HCT116 (cell line): ENCODE results near the gene NHLRC1. TPM values are rescaled to one million over a fixed set of nuclear protein-coding genes. Genes with fewer than 3 reads are reported as not detected.

Experiments
- ATAC-seq: fragments of 200-7000 bp; cut with Tn5 transposase; 2 replicates; pipeline ENCODE4 v1.9.1; 2020; ENCODE audit warnings: mild to moderate bottlenecking, moderate library complexity
- BruUV-seq: library from RNA; stranded (reverse); fragments of 400-500 nt; replicated peaks from 2 replicates; lab custom pipeline; 2021; lab: Mats Ljungman, UMichigan
- CTCF ChIA-PET: fragments of 300-600 bp; sonication (Branson Sonifier 250); formaldehyde crosslinking; loops from one replicate; lab custom pipeline; 2021; ENCODE audit warnings: antibody characterized with exemption; lab: Charles Lee
- POLR2A ChIA-PET: fragments of 300-600, 350-600 bp; sonication (Branson Sonifier 250); formaldehyde crosslinking; loops from one replicate; lab custom pipeline; 2021; ENCODE audit warnings: antibody characterized with exemption; lab: Charles Lee
- RAD21 ChIA-PET, 2 experiments: fragments of 300-600 bp; sonication (Branson Sonifier 250); formaldehyde crosslinking; loops; one replicate each; lab custom pipeline; 2023; ENCODE audit warnings: low total read pairs in 2 of 2; ENCODE audit not compliant: uncharacterized antibody in 2 of 2, unreplicated experiment in 2 of 2, low non-redundant PET in 1 of 2; lab: Charles Lee
- DNase-seq: peaks from one replicate; pipeline ENCODE4 v3.0.0-alpha.2; 2010; ENCODE audit warnings: low read depth, low spot score
- H2AFZ ChIP-seq: fragments of 200-600 bp; shearing (Covaris generic), sonication (generic); 2 replicates; pipeline ENCODE4 v1.6.1; 2017; ENCODE audit warnings: low read depth, mixed run types, mixed read lengths, antibody characterized with exemption, low read length; ENCODE audit not compliant: poor library complexity, severe bottlenecking
- H3K27ac ChIP-seq: 2 replicates; pipeline ENCODE4 v1.5.1; 2012; ENCODE audit warnings: low read depth, low read length
- H3K27me3 ChIP-seq: fragments of 200-600 bp; sonication (generic); 2 replicates; pipeline ENCODE4 v1.6.1; 2016; ENCODE audit warnings: mixed run types, low read length, mixed read lengths; ENCODE audit not compliant: insufficient read depth
- H3K36me3 ChIP-seq, 2 experiments: fragments of 200-500 bp in 1 of 2; fragments of 200-600 bp in 1 of 2; sonication (Bioruptor generic) in 1 of 2; sonication (generic) in 1 of 2; 2 replicates each; pipeline versions ENCODE4 v1.5.1 to v1.6.1; 2014 to 2016; ENCODE audit warnings: low read length in 2 of 2, inconsistent platforms in 1 of 2, mixed read lengths in 1 of 2, mixed run types in 1 of 2; ENCODE audit not compliant: insufficient read depth in 2 of 2, control insufficient read depth in 1 of 2
- H3K4me1 ChIP-seq, 2 experiments: fragments of 200-600 bp in 1 of 2; sonication (generic) in 1 of 2; 2 replicates each; pipeline versions ENCODE4 v1.5.1 to v1.6.1; 2012 to 2017; ENCODE audit warnings: low read length in 2 of 2, inconsistent platforms in 1 of 2, mild to moderate bottlenecking in 1 of 2, mixed read lengths in 1 of 2, mixed run types in 1 of 2, moderate library complexity in 1 of 2; ENCODE audit not compliant: insufficient read depth in 2 of 2, control insufficient read depth in 1 of 2
- H3K4me2 ChIP-seq: fragments of 200-600 bp; sonication (generic); 2 replicates; pipeline ENCODE4 v1.6.1; 2017; ENCODE audit warnings: mixed run types, low read length, mixed read lengths
- H3K4me3 ChIP-seq, 2 experiments: fragments of 200-600 bp in 1 of 2; sonication (generic) in 1 of 2; replicated peaks in 1 of 2; 2 replicates each; pipeline ENCODE4 v1.5.1; 2011 to 2016; ENCODE audit warnings: low read length in 2 of 2, control low read depth in 1 of 2, low read depth in 1 of 2, mild to moderate bottlenecking in 1 of 2, mixed read lengths in 1 of 2, mixed run types in 1 of 2
- H3K79me2 ChIP-seq: fragments of 200-600 bp; sonication (generic); 2 replicates; pipeline ENCODE4 v1.6.1; 2017; ENCODE audit warnings: mild to moderate bottlenecking, mixed run types, low read length, moderate library complexity, mixed read lengths; ENCODE audit not compliant: insufficient read depth
- H3K9ac ChIP-seq: fragments of 200-600 bp; sonication (generic); 2 replicates; pipeline ENCODE4 v1.6.1; 2016; ENCODE audit warnings: low read length, mixed read lengths
- H3K9me2 ChIP-seq: fragments of 200-600 bp; sonication (generic), shearing (Covaris generic); 2 replicates; pipeline ENCODE4 v1.6.1; 2017; ENCODE audit warnings: mixed run types, mild to moderate bottlenecking, moderate library complexity; ENCODE audit not compliant: insufficient read depth
- H3K9me3 ChIP-seq, 2 experiments: fragments of 200-500 bp in 1 of 2; fragments of 200-600 bp in 1 of 2; sonication (Bioruptor generic) in 1 of 2; sonication (generic) in 1 of 2; 2 replicates each; pipeline ENCODE4 v1.6.1; 2014 to 2017; ENCODE audit warnings: low read length in 2 of 2, mixed read lengths in 2 of 2, inconsistent platforms in 1 of 2, low read depth in 1 of 2, mild to moderate bottlenecking in 1 of 2, mixed run types in 1 of 2, moderate library complexity in 1 of 2; ENCODE audit not compliant: control insufficient read depth in 1 of 2, insufficient read depth in 1 of 2
- H4K20me1 ChIP-seq: fragments of 200-600 bp; sonication (generic), shearing (Covaris generic); 2 replicates; pipeline ENCODE4 v1.6.1; 2017; ENCODE audit warnings: mixed run types, mild to moderate bottlenecking, moderate library complexity; ENCODE audit not compliant: insufficient read depth
- CBX3 ChIP-seq: IDR thresholded peaks from 2 replicates; pipeline ENCODE4 v1.6.1; 2012; ENCODE audit warnings: low read depth
- CEBPB ChIP-seq: IDR thresholded peaks from 2 replicates; pipeline ENCODE4 v1.6.1; 2012; ENCODE audit warnings: low read depth
- CTCF ChIP-seq, 3 experiments: fragments of 200-600 bp in 1 of 3; sonication (generic) in 1 of 3; IDR thresholded peaks in 2 of 3; conservative IDR thresholded peaks in 1 of 3; 2 replicates each; pipeline ENCODE4 v1.5.1; 2012 to 2017; ENCODE audit warnings: low read depth in 2 of 3, low read length in 2 of 3, antibody characterized with exemption in 1 of 3, borderline replicate concordance in 1 of 3, control low read depth in 1 of 3, mild to moderate bottlenecking in 1 of 3, mixed read lengths in 1 of 3, mixed run types in 1 of 3, moderate library complexity in 1 of 3; ENCODE audit not compliant: insufficient read depth in 1 of 3
- EGR1 ChIP-seq: IDR thresholded peaks from 2 replicates; pipeline ENCODE4 v1.6.1; 2012; ENCODE audit warnings: low read depth
- EZH2 ChIP-seq: fragments of 200-600 bp; sonication (generic); IDR thresholded peaks from 2 replicates; pipeline ENCODE4 v1.6.1; 2017; ENCODE audit warnings: antibody characterized with exemption, mixed run types
- EZH2phosphoT487 ChIP-seq: fragments of 200-600 bp; IDR thresholded peaks from 2 replicates; pipeline ENCODE4 v1.6.1; 2018; ENCODE audit warnings: antibody characterized with exemption, borderline replicate concordance
- FOSL1 ChIP-seq: IDR thresholded peaks from 2 replicates; pipeline ENCODE4 v1.6.1; 2012; ENCODE audit warnings: low read depth
- JUND ChIP-seq: IDR thresholded peaks from 2 replicates; pipeline ENCODE4 v1.6.1; 2012
- MAX ChIP-seq: IDR thresholded peaks from 2 replicates; pipeline ENCODE4 v1.6.1; 2012
- POLR2A ChIP-seq: IDR thresholded peaks from 2 replicates; pipeline ENCODE4 v1.7.0; 2011; ENCODE audit warnings: borderline replicate concordance; ENCODE audit not compliant: insufficient read depth, insufficient read length; ENCODE audit errors: extremely low read depth
- RAD21 ChIP-seq: IDR thresholded peaks from 2 replicates; pipeline ENCODE4 v1.6.1; 2012; ENCODE audit warnings: low read depth, mild to moderate bottlenecking
- SIN3A ChIP-seq: IDR thresholded peaks from 2 replicates; pipeline ENCODE4 v1.6.1; 2012; ENCODE audit warnings: low read depth
- YY1 ChIP-seq: IDR thresholded peaks from 2 replicates; pipeline ENCODE4 v1.6.1; 2011; ENCODE audit warnings: low read length, low read depth, moderate library complexity, mild to moderate bottlenecking; ENCODE audit not compliant: insufficient replicate concordance; ENCODE audit errors: extremely low read depth
- ZBTB33 ChIP-seq: IDR thresholded peaks from 2 replicates; pipeline ENCODE4 v1.6.1; 2011; ENCODE audit warnings: mild to moderate bottlenecking, low read length, moderate library complexity; ENCODE audit not compliant: insufficient replicate concordance; ENCODE audit errors: extremely low read depth
- ZFX ChIP-seq: fragments of 450-650 bp; IDR thresholded peaks from 2 replicates; pipeline ENCODE4 v1.6.1; 2017
- ZNF274 ChIP-seq: fragments of 200-500 bp; sonication (Bioruptor generic); IDR thresholded peaks from 2 replicates; pipeline ENCODE4 v1.6.1; 2014; ENCODE audit warnings: mild to moderate bottlenecking, low read depth, low read length, inconsistent platforms
- intact Hi-C: fragments of 100-400 bp; cut with micrococcal nuclease; formaldehyde crosslinking; loops from 2 replicates; pipeline ENCODE4 v1.10.0; 2022
- total RNA-seq: library from RNA; stranded (reverse); gene quantifications from one replicate; pipeline ENCODE4 v1.2.1, GENCODE V29; 2021; ENCODE audit not compliant: unreplicated experiment

Gene NHLRC1
- total RNA-seq, 1 experiment from 2014 or later = not detected

GRCh38 chr6:18107061-18107460 lies 15.4 kb downstream of the NHLRC1 start:
- Histone ChIP-seq H3K4me2 (no peak overlapping the region), H3K79me2 (no peaks in the 10 kb centered on the region), H3K9me3 (0 out of 4 replicates have a peak, but pooled peaks cover 3% of the 10 kb centered on the region in 2 experiments), H3K4me3 (no peak overlapping the region)
- POLR2A ChIA-PET = no interaction called here
- TF ChIP-seq YY1 (no peak), JUND (no peak), SIN3A (no peak), ZNF274 (no peak), ZBTB33 (no peak), POLR2A (no peak), EZH2phosphoT487 (no peak), MAX (no peak), CEBPB (no peak), EZH2 (no peak), EGR1 (no peak), RAD21 (no peak), CBX3 (no peak), FOSL1 (no peak), ZFX (no peak), CTCF (IDR thresholded peaks at IDR 0.05 in 2 of 3, conservative IDR thresholded peaks at IDR 0.05 in 1 of 3; ENCODE audit: borderline replicate concordance in 1 of 3, insufficient read depth in 1 of 3, low read depth in 2 of 3, low read length in 2 of 3) (no peak)
- TF ChIP-seq, all 23 proteins: peak for 0
- CTCF ChIA-PET = no interaction called here
- intact Hi-C loops = no loop called here
- no peak for DNase-seq
- Histone ChIP-seq H4K20me1 (no peaks in the 10 kb centered on the region), H2AFZ (no peak overlapping the region), H3K27me3 (no peaks in the 10 kb centered on the region), H3K27ac (no peak overlapping the region), H3K4me1 (peaks cover 0 to 4% of the 10 kb centered on the region in 2 experiments; a peak in 1 of 4 replicates), H3K36me3 (no peaks in the 10 kb centered on the region), H3K9me2 (no peaks in the 10 kb centered on the region), H3K9ac (no peak overlapping the region)
- no TSS peak for BruUV-seq
- RAD21 ChIA-PET = no interaction called here
- ATAC-seq = no peak
